ENCODE measurements around the gene KIF3B. TPM values are rescaled to one million over a fixed set of nuclear protein-coding genes. Genes with fewer than 3 reads are reported as not detected.

Gene KIF3B
- total RNA-seq, 1 experiment from 2014 or later, result 15.7 TPM

- Histone ChIP-seq H3K27me3 (ENCODE audit: low read length) (no peaks in the 10 kb centered on the region), H3K9ac (ENCODE audit: low read length) (no peak overlapping the region), H3K4me1 (ENCODE audit: low read length) (peaks cover 8% of the 10 kb centered on the region), H3K27ac (ENCODE audit: low read length) (no peak overlapping the region), H3K36me3 (ENCODE audit: insufficient read depth, low read length) (no peaks in the 10 kb centered on the region), H4K20me1 (ENCODE audit: insufficient read depth, low read depth, low read length) (0 out of 2 replicates have a peak, but pooled peaks cover 4% of the 10 kb centered on the region), H2AFZ (ENCODE audit: low read length) (no peak overlapping the region), H3K4me3 (ENCODE audit: low read length) (no peak overlapping the region), H3K4me2 (ENCODE audit: low read depth, low read length, poor library complexity, severe bottlenecking) (no peak overlapping the region), H3K79me2 (ENCODE audit: low read length) (peaks cover 91% of the 10 kb centered on the region), H3K9me3 (ENCODE audit: low read length) (no peaks in the 10 kb centered on the region), H3K9me2 (replicated peaks; ENCODE audit: insufficient read depth, low read length) (no peaks in the 10 kb centered on the region)
- no peak for DNase-seq
Measured at GRCh38 chr20:32301719-32302506, 24.5 kb downstream of the KIF3B start.

DNA sequence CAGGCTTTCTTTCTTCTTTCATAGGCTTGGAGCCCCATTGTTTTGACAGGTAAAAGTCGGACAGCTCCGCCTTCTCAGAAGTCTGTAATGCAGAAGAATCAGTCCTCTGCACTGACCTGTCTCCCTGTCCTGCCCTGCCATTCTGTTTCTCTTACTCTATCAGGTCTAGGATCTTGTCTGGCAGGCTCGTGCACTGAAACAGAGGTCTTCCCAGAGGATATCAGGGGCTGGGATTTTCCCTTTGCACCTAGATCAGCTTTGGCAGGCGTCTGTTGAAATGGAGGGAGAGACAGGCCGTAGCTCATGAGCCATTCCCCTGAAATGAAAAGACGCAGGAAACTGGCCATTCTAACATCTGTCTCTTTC lies 25.0 kb downstream of the KIF3B start:
- H3K27me3 ChIP-seq (ENCODE audit: low read length), result no peaks in the 10 kb centered on the region
- H3K79me2 ChIP-seq (ENCODE audit: low read length), result peaks cover 91% of the 10 kb centered on the region
- H3K4me3 ChIP-seq (ENCODE audit: low read length), result no peak overlapping the region
- H3K27ac ChIP-seq (ENCODE audit: low read length), result no peak overlapping the region
- H3K4me1 ChIP-seq (ENCODE audit: low read length), result peaks cover 4% of the 10 kb centered on the region; the same call in 1 of the 2 replicates
- no peak overlapping the region for H3K4me2 ChIP-seq (ENCODE audit: low read depth, low read length, poor library complexity, severe bottlenecking)
- H3K9me2 ChIP-seq (replicated peaks; ENCODE audit: insufficient read depth, low read length), result no peaks in the 10 kb centered on the region
- no peaks in the 10 kb centered on the region for H3K36me3 ChIP-seq (ENCODE audit: insufficient read depth, low read length)
- DNase-seq, result no peak
- H4K20me1 ChIP-seq (ENCODE audit: insufficient read depth, low read depth, low read length), result 0 out of 2 replicates have a peak, but pooled peaks cover 6% of the 10 kb centered on the region
- H3K9me3 ChIP-seq (ENCODE audit: low read length), result no peaks in the 10 kb centered on the region
- no peak overlapping the region for H2AFZ ChIP-seq (ENCODE audit: low read length)
- H3K9ac ChIP-seq (ENCODE audit: low read length), result no peak overlapping the region

DNA sequence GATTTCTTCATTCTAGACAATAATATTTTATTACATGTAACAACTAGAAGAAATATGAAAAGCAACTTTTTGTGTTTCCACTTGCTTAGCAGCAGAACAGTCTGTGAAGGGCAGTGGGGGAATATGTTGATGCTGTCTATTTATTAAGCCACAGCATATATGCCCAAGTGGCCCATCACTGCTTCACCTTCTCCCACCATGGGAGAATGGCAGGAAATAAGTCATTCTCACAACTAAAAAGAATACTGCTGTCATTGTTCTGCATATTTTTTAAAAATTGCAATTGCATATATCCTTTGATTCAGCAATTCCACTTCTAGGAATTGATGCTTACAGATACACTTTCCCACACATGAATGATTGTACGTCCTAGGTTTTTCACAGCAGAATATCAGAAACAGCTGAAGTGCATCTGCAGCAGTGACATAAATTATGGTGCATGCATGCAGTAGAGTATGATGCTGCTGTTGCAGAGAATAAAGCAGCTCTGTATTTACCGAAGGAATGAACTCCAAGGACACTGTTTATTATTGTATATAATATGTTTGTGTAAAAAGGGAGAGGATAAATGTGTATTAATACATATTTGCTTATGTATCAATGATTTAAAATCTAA lies 26.8 kb downstream of the KIF3B start:
- H2AFZ ChIP-seq (ENCODE audit: low read length), result no peak overlapping the region
- peaks cover 80% of the 10 kb centered on the region for H3K79me2 ChIP-seq (ENCODE audit: low read length)
- H4K20me1 ChIP-seq (ENCODE audit: insufficient read depth, low read depth, low read length), result 0 out of 2 replicates have a peak, but pooled peaks cover 3% of the 10 kb centered on the region
- no peak overlapping the region for H3K9ac ChIP-seq (ENCODE audit: low read length)
- H3K4me3 ChIP-seq (ENCODE audit: low read length), result no peak overlapping the region
- H3K4me1 ChIP-seq (ENCODE audit: low read length), result peaks cover 4% of the 10 kb centered on the region; the same call in 1 of the 2 replicates
- H3K9me3 ChIP-seq (ENCODE audit: low read length), result no peaks in the 10 kb centered on the region
- peaks cover under 1% of the 10 kb centered on the region; the same call in 1 of the 2 replicates for H3K36me3 ChIP-seq (ENCODE audit: insufficient read depth, low read length)
- H3K4me2 ChIP-seq (ENCODE audit: low read depth, low read length, poor library complexity, severe bottlenecking), result no peak overlapping the region
- H3K9me2 ChIP-seq (replicated peaks; ENCODE audit: insufficient read depth, low read length), result no peaks in the 10 kb centered on the region
- no peaks in the 10 kb centered on the region for H3K27me3 ChIP-seq (ENCODE audit: low read length)
- H3K27ac ChIP-seq (ENCODE audit: low read length), result no peak overlapping the region
- DNase-seq, result no peak

DNA sequence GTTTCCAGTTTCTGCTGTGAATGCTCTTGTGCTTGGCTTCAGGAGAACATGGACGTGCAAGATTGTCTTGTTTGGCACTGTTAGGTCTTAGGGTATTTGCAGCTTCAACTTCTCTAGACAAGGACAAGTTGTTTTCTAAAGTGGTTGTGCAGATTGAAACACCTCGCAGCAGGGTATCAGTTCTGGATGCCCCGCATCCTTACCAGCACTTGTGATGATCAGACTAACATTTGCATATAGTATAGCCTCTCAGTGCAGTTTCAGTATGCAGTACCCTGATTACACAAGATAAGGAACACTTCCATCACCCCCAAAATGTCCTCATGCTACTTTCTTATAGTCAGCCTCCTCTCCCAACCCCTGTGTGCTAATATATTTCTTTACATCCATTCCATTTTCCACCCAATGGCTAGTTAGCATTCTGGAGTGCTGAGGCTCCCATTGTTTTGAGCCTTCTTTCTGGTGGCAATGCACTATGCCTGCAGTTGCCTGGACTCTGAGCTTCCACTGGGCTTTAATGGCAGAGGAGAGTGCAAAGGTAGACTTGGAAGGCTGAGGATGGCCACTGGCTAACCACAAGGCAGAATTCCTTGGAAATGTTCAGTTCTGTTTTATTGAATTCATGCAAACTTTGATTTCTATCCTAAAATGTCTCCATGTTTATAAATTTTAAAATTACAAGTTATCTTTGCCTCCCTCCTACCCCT lies 35.4 kb downstream of the KIF3B start:
- Histone ChIP-seq H3K4me2 (ENCODE audit: low read depth, low read length, poor library complexity, severe bottlenecking) (no peak overlapping the region), H3K9ac (ENCODE audit: low read length) (no peak overlapping the region), H3K27ac (ENCODE audit: low read length) (no peak overlapping the region), H3K9me2 (replicated peaks; ENCODE audit: insufficient read depth, low read length) (no peaks in the 10 kb centered on the region), H3K4me3 (ENCODE audit: low read length) (no peak overlapping the region), H3K4me1 (ENCODE audit: low read length) (peaks cover 9% of the 10 kb centered on the region), H3K27me3 (ENCODE audit: low read length) (no peaks in the 10 kb centered on the region), H3K36me3 (ENCODE audit: insufficient read depth, low read length) (peaks cover 25% of the 10 kb centered on the region; the same call in 1 of the 2 replicates), H4K20me1 (ENCODE audit: insufficient read depth, low read depth, low read length) (no peaks in the 10 kb centered on the region), H2AFZ (ENCODE audit: low read length) (no peak overlapping the region), H3K9me3 (ENCODE audit: low read length) (no peaks in the 10 kb centered on the region), H3K79me2 (ENCODE audit: low read length) (peaks cover 53% of the 10 kb centered on the region)
- DNase-seq, result no peak

DNA sequence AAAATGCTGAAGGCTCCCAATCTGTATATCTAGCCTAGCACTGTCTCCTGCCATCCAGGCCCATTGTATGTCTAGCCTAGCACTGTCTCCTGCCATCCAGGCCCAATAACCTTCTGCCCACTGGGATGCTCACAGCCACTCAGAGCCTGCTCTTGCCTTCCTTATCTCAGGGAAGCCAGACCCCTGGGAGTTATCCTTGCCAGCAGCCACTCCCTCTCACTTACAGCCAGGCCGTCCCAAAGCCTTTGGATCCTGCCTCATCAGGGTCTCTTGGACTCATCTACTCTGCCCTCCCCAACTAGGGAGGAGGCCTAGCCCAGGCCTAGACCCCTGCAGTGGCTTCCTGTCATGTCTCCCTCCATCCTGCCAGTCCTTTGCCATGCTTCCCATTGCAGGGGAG lies 37.3 kb downstream of the KIF3B start:
- Histone ChIP-seq H3K4me1 (ENCODE audit: low read length) (peaks cover 9% of the 10 kb centered on the region), H3K9me3 (ENCODE audit: low read length) (no peaks in the 10 kb centered on the region), H2AFZ (ENCODE audit: low read length) (no peak overlapping the region), H3K27ac (ENCODE audit: low read length) (no peak overlapping the region), H3K36me3 (ENCODE audit: insufficient read depth, low read length) (peaks cover 23% of the 10 kb centered on the region; the same call in 1 of the 2 replicates), H3K9me2 (replicated peaks; ENCODE audit: insufficient read depth, low read length) (no peaks in the 10 kb centered on the region), H4K20me1 (ENCODE audit: insufficient read depth, low read depth, low read length) (no peaks in the 10 kb centered on the region), H3K9ac (ENCODE audit: low read length) (no peak overlapping the region), H3K4me3 (ENCODE audit: low read length) (no peak overlapping the region), H3K27me3 (ENCODE audit: low read length) (no peaks in the 10 kb centered on the region), H3K79me2 (ENCODE audit: low read length) (peaks cover 44% of the 10 kb centered on the region), H3K4me2 (ENCODE audit: low read depth, low read length, poor library complexity, severe bottlenecking) (no peak overlapping the region)
- DNase-seq, result no peak

- Histone ChIP-seq H3K4me2 (ENCODE audit: low read depth, low read length, poor library complexity, severe bottlenecking) (no peak overlapping the region), H3K9me3 (ENCODE audit: low read length) (no peaks in the 10 kb centered on the region), H3K27me3 (ENCODE audit: low read length) (no peaks in the 10 kb centered on the region), H2AFZ (ENCODE audit: low read length) (no peak overlapping the region), H3K4me3 (ENCODE audit: low read length) (no peak overlapping the region), H3K9me2 (replicated peaks; ENCODE audit: insufficient read depth, low read length) (no peaks in the 10 kb centered on the region), H3K27ac (ENCODE audit: low read length) (no peak overlapping the region), H3K79me2 (ENCODE audit: low read length) (peaks cover 41% of the 10 kb centered on the region), H3K9ac (ENCODE audit: low read length) (no peak overlapping the region), H4K20me1 (ENCODE audit: insufficient read depth, low read depth, low read length) (no peaks in the 10 kb centered on the region), H3K36me3 (ENCODE audit: insufficient read depth, low read length) (peaks cover 21% of the 10 kb centered on the region; the same call in 1 of the 2 replicates), H3K4me1 (ENCODE audit: low read length) (peaks cover 9% of the 10 kb centered on the region)
- DNase-seq, result no peak
Measured at GRCh38 chr20:32315399-32315798, 37.9 kb downstream of the KIF3B start.

DNA sequence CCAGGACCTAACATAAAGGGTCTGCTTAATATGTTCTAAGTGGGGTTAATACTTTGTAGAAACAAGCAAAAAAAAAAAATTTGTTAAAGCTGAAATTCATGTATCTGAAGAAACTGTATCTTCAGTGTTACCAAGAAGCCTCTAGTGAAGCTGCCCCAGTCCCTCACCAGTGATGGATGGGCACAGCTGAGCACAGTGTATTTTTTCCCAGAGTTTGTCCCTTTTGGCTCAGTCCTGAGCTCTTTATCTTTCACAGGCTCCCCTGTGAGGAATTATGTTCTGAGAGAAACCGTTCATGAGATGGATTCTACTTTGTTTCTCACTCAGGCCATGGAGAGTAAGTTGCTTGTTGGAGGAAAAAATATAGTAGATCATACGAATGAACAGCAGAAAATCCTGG lies 38.4 kb downstream of the KIF3B start:
- Histone ChIP-seq H3K4me1 (ENCODE audit: low read length) (peaks cover 9% of the 10 kb centered on the region), H3K79me2 (ENCODE audit: low read length) (peaks cover 37% of the 10 kb centered on the region), H3K27me3 (ENCODE audit: low read length) (no peaks in the 10 kb centered on the region), H3K36me3 (ENCODE audit: insufficient read depth, low read length) (peaks cover 21% of the 10 kb centered on the region; the same call in 1 of the 2 replicates), H2AFZ (ENCODE audit: low read length) (no peak overlapping the region), H3K27ac (ENCODE audit: low read length) (no peak overlapping the region), H3K4me2 (ENCODE audit: low read depth, low read length, poor library complexity, severe bottlenecking) (no peak overlapping the region), H3K4me3 (ENCODE audit: low read length) (no peak overlapping the region), H4K20me1 (ENCODE audit: insufficient read depth, low read depth, low read length) (no peaks in the 10 kb centered on the region), H3K9me2 (replicated peaks; ENCODE audit: insufficient read depth, low read length) (no peaks in the 10 kb centered on the region), H3K9me3 (ENCODE audit: low read length) (no peaks in the 10 kb centered on the region), H3K9ac (ENCODE audit: low read length) (no peak overlapping the region)
- DNase-seq, result no peak

DNA sequence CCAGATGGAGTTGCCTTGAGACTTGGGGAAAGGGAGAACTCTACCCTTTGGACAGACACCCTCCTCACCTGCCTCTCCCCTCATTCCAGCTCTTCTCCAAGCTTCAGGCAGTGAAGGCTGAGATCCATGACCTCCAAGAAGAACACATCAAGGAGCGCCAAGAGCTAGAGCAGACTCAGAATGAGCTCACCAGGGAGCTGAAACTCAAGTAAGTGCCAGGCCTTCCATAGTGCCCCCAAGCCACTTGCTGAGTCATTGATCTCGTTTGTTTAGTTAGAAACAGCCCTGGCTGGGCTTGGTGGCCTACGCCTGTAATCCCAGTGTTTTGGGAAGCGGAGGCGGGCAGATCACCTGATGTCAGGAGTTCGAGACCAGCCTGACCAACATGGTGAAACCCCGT lies 39.2 kb downstream of the KIF3B start:
- H3K9me2 ChIP-seq (replicated peaks; ENCODE audit: insufficient read depth, low read length), result no peaks in the 10 kb centered on the region
- no peaks in the 10 kb centered on the region for H3K27me3 ChIP-seq (ENCODE audit: low read length)
- no peaks in the 10 kb centered on the region for H4K20me1 ChIP-seq (ENCODE audit: insufficient read depth, low read depth, low read length)
- H2AFZ ChIP-seq (ENCODE audit: low read length), result no peak overlapping the region
- no peak overlapping the region for H3K4me2 ChIP-seq (ENCODE audit: low read depth, low read length, poor library complexity, severe bottlenecking)
- H3K79me2 ChIP-seq (ENCODE audit: low read length), result peaks cover 36% of the 10 kb centered on the region
- H3K4me3 ChIP-seq (ENCODE audit: low read length), result no peak overlapping the region
- no peak for DNase-seq
- H3K27ac ChIP-seq (ENCODE audit: low read length), result no peak overlapping the region
- peaks cover 13% of the 10 kb centered on the region for H3K4me1 ChIP-seq (ENCODE audit: low read length)
- H3K36me3 ChIP-seq (ENCODE audit: insufficient read depth, low read length), result peaks cover 25% of the 10 kb centered on the region; the same call in 1 of the 2 replicates
- H3K9me3 ChIP-seq (ENCODE audit: low read length), result no peaks in the 10 kb centered on the region
- no peak overlapping the region for H3K9ac ChIP-seq (ENCODE audit: low read length)

Measured in Karpas-422 (cell line).